Liver (tissue), 9 donors: ENCODE measurements around the gene PHF19. TPM values are rescaled to one million over a fixed set of nuclear protein-coding genes. Genes with fewer than 3 reads are reported as not detected.

Source experiments
- DNase-seq: peaks from one replicate; pipeline ENCODE4 v3.0.0-alpha.2; 2017; ENCODE audit warnings: low spot score
- H3K27ac ChIP-seq, 2 donors: one replicate each; pipeline ENCODE4 v1.7.0; 2013; ENCODE audit warnings: inconsistent platforms in 2 of 2, low read length in 2 of 2, control low read depth in 1 of 2, low read depth in 1 of 2, mild to moderate bottlenecking in 1 of 2
- H3K27me3 ChIP-seq, 4 donors: one replicate each; pipeline versions ENCODE4 v1.6.1 to v1.7.0; 2013; ENCODE audit warnings: low read length in 3 of 4, inconsistent platforms in 1 of 4, mild to moderate bottlenecking in 1 of 4, moderate library complexity in 1 of 4; ENCODE audit not compliant: control insufficient read depth in 4 of 4, insufficient read depth in 4 of 4
- H3K36me3 ChIP-seq, 4 donors: one replicate each; pipeline versions ENCODE4 v1.6.1 to v1.7.0; 2013; ENCODE audit warnings: low read length in 3 of 4, mild to moderate bottlenecking in 3 of 4, low read depth in 1 of 4, moderate library complexity in 1 of 4; ENCODE audit not compliant: control insufficient read depth in 4 of 4, insufficient read depth in 3 of 4
- H3K4me1 ChIP-seq, 4 donors: one replicate each; pipeline versions ENCODE4 v1.6.1 to v1.7.0; 2013; ENCODE audit warnings: low read length in 3 of 4, mild to moderate bottlenecking in 3 of 4, moderate library complexity in 1 of 4; ENCODE audit not compliant: control insufficient read depth in 4 of 4, insufficient read depth in 4 of 4
- H3K4me3 ChIP-seq, 3 donors: one replicate each; pipeline versions ENCODE4 v1.6.1 to v1.7.0; 2013; ENCODE audit warnings: low read length in 3 of 3, control low read depth in 1 of 3, low read depth in 1 of 3, mild to moderate bottlenecking in 1 of 3
- H3K9ac ChIP-seq, 2 donors: one replicate each; pipeline ENCODE4 v1.7.0; 2013; ENCODE audit warnings: low read length in 2 of 2, mild to moderate bottlenecking in 2 of 2, moderate library complexity in 2 of 2, control low read depth in 1 of 2, low read depth in 1 of 2
- H3K9me3 ChIP-seq, 4 donors: one replicate each; pipeline versions ENCODE4 v1.6.1 to v1.7.0; 2013; ENCODE audit warnings: low read length in 3 of 4; ENCODE audit not compliant: control insufficient read depth in 4 of 4
- ATF3 ChIP-seq: IDR thresholded peaks from 2 replicates; pipeline ENCODE4 v1.6.1; 2016; ENCODE audit warnings: antibody characterized with exemption
- CTCF ChIP-seq: fragments of 150-350 bp; IDR thresholded peaks from 2 replicates; pipeline ENCODE4 v1.5.1; 2017; ENCODE audit warnings: improper control_type of control experiment, low read depth, low read length; ENCODE audit not compliant: missing input control
- EGR1 ChIP-seq, 2 donors: IDR thresholded peaks; 2 replicates each; pipeline ENCODE4 v1.6.1; 2016 to 2018; ENCODE audit warnings: antibody characterized with exemption in 2 of 2, low read depth in 2 of 2
- FOXA1 ChIP-seq: IDR thresholded peaks from 2 replicates; pipeline ENCODE4 v1.6.1; 2016; ENCODE audit warnings: antibody characterized with exemption
- FOXA2 ChIP-seq: IDR thresholded peaks from 2 replicates; pipeline ENCODE4 v1.6.1; 2016; ENCODE audit warnings: antibody characterized with exemption
- GABPA ChIP-seq, 2 donors: IDR thresholded peaks in 1 of 2; conservative IDR thresholded peaks in 1 of 2; 2 replicates each; pipeline ENCODE4 v1.6.1; 2016; ENCODE audit warnings: antibody characterized with exemption in 2 of 2, mild to moderate bottlenecking in 1 of 2, moderate library complexity in 1 of 2
- HNF4A ChIP-seq, 2 donors: conservative IDR thresholded peaks; 2 replicates each; pipeline ENCODE4 v1.6.1; 2016; ENCODE audit warnings: antibody characterized with exemption in 2 of 2, mild to moderate bottlenecking in 2 of 2
- HNF4G ChIP-seq: IDR thresholded peaks from 2 replicates; pipeline ENCODE4 v1.6.1; 2016; ENCODE audit warnings: antibody characterized with exemption
- JUND ChIP-seq, 2 donors: IDR thresholded peaks; 2 replicates each; pipeline ENCODE4 v1.6.1; 2016; ENCODE audit warnings: antibody characterized with exemption in 2 of 2
- MAX ChIP-seq: IDR thresholded peaks from 2 replicates; pipeline ENCODE4 v1.6.1; 2016; ENCODE audit warnings: antibody characterized with exemption
- NR2F2 ChIP-seq: IDR thresholded peaks from 2 replicates; pipeline ENCODE4 v1.6.1; 2016; ENCODE audit warnings: antibody characterized with exemption
- RAD21 ChIP-seq, 2 donors: IDR thresholded peaks; 2 replicates each; pipeline ENCODE4 v1.6.1; 2016; ENCODE audit warnings: antibody characterized with exemption in 2 of 2, mild to moderate bottlenecking in 2 of 2
- REST ChIP-seq: IDR thresholded peaks from 2 replicates; pipeline ENCODE4 v1.6.1; 2016; ENCODE audit warnings: antibody characterized with exemption, mild to moderate bottlenecking
- RXRA ChIP-seq, 2 donors: IDR thresholded peaks; 2 replicates each; pipeline ENCODE4 v1.6.1; 2017 to 2018; ENCODE audit warnings: antibody characterized with exemption in 2 of 2, mild to moderate bottlenecking in 1 of 2
- SP1 ChIP-seq: IDR thresholded peaks from 2 replicates; pipeline ENCODE4 v1.6.1; 2018; ENCODE audit warnings: antibody characterized with exemption, mild to moderate bottlenecking
- TAF1 ChIP-seq: conservative IDR thresholded peaks from 2 replicates; pipeline ENCODE4 v1.6.1; 2016; ENCODE audit warnings: antibody characterized with exemption, mild to moderate bottlenecking
- YY1 ChIP-seq: IDR thresholded peaks from 2 replicates; pipeline ENCODE4 v1.6.1; 2016; ENCODE audit warnings: antibody characterized with exemption, mild to moderate bottlenecking
- ZBTB33 ChIP-seq: IDR thresholded peaks from 2 replicates; pipeline ENCODE4 v1.6.1; 2016; ENCODE audit warnings: antibody characterized with exemption
- whole genome bisulfite sequencing: extraction: QIAGEN DNeasy Blood & Tissue Kit; methylation state at CpG from one replicate; pipeline ENCODE4 v1.1.7; 2013; 5-methylcytosine and 5-hydroxymethylcytosine counted together
- polyA plus RNA-seq, 2 donors: library from polyadenylated mRNA; stranded (reverse) in 1 of 2; unstranded in 1 of 2; fragments of 200-250 nt in 1 of 2; fragments of >200 nt in 1 of 2; fragmentation: Nextera tagmentation in 1 of 2; extraction: Ambion mirVana in 1 of 2; gene quantifications; one replicate each; pipeline versions ENCODE4 v1.2.1 to v1.2.3, GENCODE V29; 2013 to 2015
- total RNA-seq, 2 donors: library from RNA; depleted of rRNA; stranded (reverse); fragments of >200 nt; gene quantifications; one replicate each; pipeline ENCODE4 v1.2.3, GENCODE V29; 2014
- donor health status: healthy.
- donor health status: healthy.
- donor health status: healthy.
- donor health status: healthy.
- donor health status: healthy.

PHF19 gene
- total and polyA plus RNA-seq, 4 donors, result 1.9 to 16.0 (median 3.5) TPM

GRCh38 chr9:120830151-120830550 is 46.8 kb downstream of the PHF19 start:
- Histone ChIP-seq H3K4me1 (no peaks in the 10 kb centered on the region), H3K36me3 (peaks cover 6 to 60% (median 44%) of the 10 kb centered on the region in 4 donors), H3K9ac (no peak overlapping the region), H3K4me3 (no peak overlapping the region), H3K9me3 (no peaks in the 10 kb centered on the region), H3K27me3 (no peaks in the 10 kb centered on the region), H3K27ac (no peak overlapping the region)
- TF ChIP-seq GABPA (IDR thresholded peaks at IDR 0.05 in 1 of 2, conservative IDR thresholded peaks at IDR 0.05 in 1 of 2) (no peak), NR2F2 (no peak), EGR1 (IDR thresholded peaks at IDR 0.05; ENCODE audit: low read depth in 2 of 2) (no peak), REST (no peak), RAD21 (IDR thresholded peaks at IDR 0.05) (no peak), FOXA1 (no peak), TAF1 (no peak), SP1 (no peak), RXRA (IDR thresholded peaks at IDR 0.05) (no peak), HNF4G (no peak), CTCF (no peak), FOXA2 (no peak), HNF4A (conservative IDR thresholded peaks at IDR 0.05) (no peak), YY1 (no peak), ATF3 (no peak), JUND (IDR thresholded peaks at IDR 0.05) (no peak), ZBTB33 (no peak), MAX (no peak)
- 96% methylated on average over 3 of the region's 3 CpGs for WGBS
- no peak for DNase-seq
